IPS DF 6.9 (cell line): ENCODE data around the gene BSND.

ENCODE experiments used
- DNase-seq: peaks from one replicate; pipeline ENCODE4 v3.0.0-alpha.2; 2013; ENCODE audit warnings: low read depth, low spot score
- H3K27ac ChIP-seq: one replicate; pipeline ENCODE4 v1.5.1; 2013; ENCODE audit warnings: low read length, control low read depth
- H3K27me3 ChIP-seq: 2 replicates; pipeline ENCODE4 v1.6.1; 2013; ENCODE audit warnings: mild to moderate bottlenecking, low read length; ENCODE audit not compliant: control insufficient read depth, insufficient read depth
- H3K36me3 ChIP-seq: 2 replicates; pipeline ENCODE4 v1.6.1; 2013; ENCODE audit warnings: low read length; ENCODE audit not compliant: control insufficient read depth, insufficient read depth
- H3K4me1 ChIP-seq: 2 replicates; pipeline ENCODE4 v1.6.1; 2013; ENCODE audit warnings: low read length; ENCODE audit not compliant: control insufficient read depth, insufficient read depth
- H3K4me3 ChIP-seq: 2 replicates; pipeline ENCODE4 v1.5.1; 2013; ENCODE audit warnings: mild to moderate bottlenecking, low read length
- H3K9me3 ChIP-seq: 2 replicates; pipeline ENCODE4 v1.6.1; 2013; ENCODE audit warnings: low read length, inconsistent platforms; ENCODE audit not compliant: control insufficient read depth, insufficient read depth
- whole genome bisulfite sequencing: extraction: QIAGEN DNeasy Blood & Tissue Kit; methylation state at CpG from one replicate; pipeline ENCODE4 v1.1.7; 2013; ENCODE audit warnings: mixed read lengths, missing lambda C conversion rate; ENCODE audit not compliant: insufficient read length, insufficient coverage; 5-methylcytosine and 5-hydroxymethylcytosine counted together

The BSND gene

DNA sequence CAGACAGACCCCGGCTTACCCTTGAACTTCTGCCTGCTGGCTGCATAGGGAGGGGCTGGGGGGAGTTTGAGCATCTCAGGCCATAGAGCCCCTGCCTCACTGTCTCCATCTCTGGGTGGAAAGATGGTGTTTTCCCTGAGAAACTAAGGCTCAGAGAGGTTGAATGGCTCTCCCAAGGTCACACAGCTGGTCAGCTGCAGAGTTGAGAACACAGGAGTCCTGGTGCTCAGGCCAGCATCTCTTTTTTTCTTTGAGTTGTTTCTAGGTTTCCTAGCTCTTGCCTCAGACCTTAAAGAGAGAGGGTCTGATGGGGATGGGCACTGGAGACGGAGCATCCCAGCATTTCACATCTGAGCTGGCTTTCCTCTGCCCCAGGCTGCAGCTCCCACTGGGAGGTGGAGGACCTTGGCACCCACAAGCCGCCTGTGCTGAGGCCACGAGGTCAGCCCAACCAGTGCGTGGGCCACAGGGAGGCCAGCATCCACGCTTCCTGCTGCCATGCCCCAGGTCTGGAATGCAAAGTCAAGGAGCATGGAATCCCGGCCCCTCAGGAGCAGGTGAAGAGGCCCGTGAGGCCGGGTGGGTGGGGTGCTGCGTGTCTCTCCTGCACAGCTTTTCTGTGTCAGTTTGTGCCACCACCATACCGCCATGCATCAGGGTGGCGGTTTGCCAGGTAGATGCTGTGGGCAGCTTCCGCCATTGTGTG lies 62.4 kb downstream of the BSND start:
- H3K4me1 ChIP-seq, result no peaks in the 10 kb centered on the region

More for the DNA sequence above, 62.4 kb downstream of the BSND start:
- Histone ChIP-seq H3K36me3 (peaks cover 48% of the 10 kb centered on the region), H3K27me3 (no peaks in the 10 kb centered on the region), H3K4me3 (no peak overlapping the region), H3K27ac (no peak overlapping the region), H3K9me3 (no peaks in the 10 kb centered on the region)
- DNase-seq, result no peak
- no CpG with 5 or more reads among the region's 13 CpGs for WGBS
